Fibroblast of skin of left biceps (primary cell): ENCODE measurements around the gene WIPF2.

Experiments
- DNase-seq, 2 experiments: peaks; one replicate each; pipeline ENCODE4 v3.0.0-alpha.2; 2013; ENCODE audit warnings: low read depth in 2 of 2

WIPF2 gene

DNA sequence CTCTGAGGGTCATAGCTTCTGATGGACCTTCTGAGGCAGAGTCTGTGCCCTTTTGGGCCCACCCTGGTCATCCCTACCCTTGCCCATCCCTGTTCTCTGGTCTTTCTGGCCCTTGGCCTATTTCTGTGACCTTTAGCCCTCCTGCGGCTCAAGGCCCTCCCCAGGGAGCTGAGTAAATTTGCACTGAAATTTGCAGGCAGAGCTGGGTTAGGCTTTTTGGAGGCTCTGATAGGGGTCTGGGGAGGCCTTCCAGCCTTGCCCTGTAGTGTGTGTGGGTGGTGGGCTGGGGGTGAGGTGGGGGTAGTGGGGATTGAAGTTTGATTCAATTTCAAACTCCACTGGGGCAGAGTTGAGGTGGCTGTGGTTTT is 107.7 kb downstream of the WIPF2 start:
- DNase-seq: no peak

- no peak for DNase-seq
These were observed 108.2 kb downstream of the WIPF2 start for GRCh38 chr17:40327244-40327729.

GRCh38 chr17:40327735-40328385 is 108.8 kb downstream of the WIPF2 start:
- DNase-seq: no peak

DNA sequence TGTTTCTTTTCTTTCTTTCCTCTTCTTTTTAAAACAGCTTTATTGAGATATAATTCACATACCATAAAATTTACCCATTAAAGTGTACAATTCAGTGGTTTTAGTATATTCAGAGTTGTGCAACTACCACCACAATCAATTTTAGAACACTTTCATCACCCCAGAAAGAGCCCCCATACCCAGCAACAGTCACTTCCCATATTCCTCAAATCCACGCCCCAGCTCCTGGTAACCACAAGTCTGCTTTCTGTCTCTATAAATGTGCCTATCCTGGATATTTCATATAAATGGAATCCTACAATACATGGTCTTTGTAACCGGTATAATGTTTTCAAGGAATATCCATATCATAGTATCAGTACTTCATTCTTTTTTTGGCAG is 109.3 kb downstream of the WIPF2 start:
- DNase-seq: no peak

- no peak for DNase-seq
These were observed 111.0 kb downstream of the WIPF2 start for GRCh38 chr17:40329839-40330794.

GRCh38 chr17:40330850-40331470 is 111.9 kb downstream of the WIPF2 start:
- DNase-seq: no peak

- no peak for DNase-seq
These were observed 112.9 kb downstream of the WIPF2 start for GRCh38 chr17:40331743-40332641.
